Thyroid gland (tissue), 4 donors: ENCODE results near the gene TPD52L1. TPM values are rescaled to one million over a fixed set of nuclear protein-coding genes. Genes with fewer than 3 reads are reported as not detected.

ENCODE experiments used
- DNase-seq, 2 donors: peaks; one replicate each; pipeline ENCODE4 v3.0.0-alpha.2; 2019
- H3K27ac ChIP-seq, 3 donors: fragments of 200-600 bp; sonication (generic); 1 replicate in 2 of 3; 2 replicates in 1 of 3; pipeline ENCODE4 v1.5.1; 2016 to 2019; ENCODE audit warnings: mild to moderate bottlenecking in 1 of 3, moderate library complexity in 1 of 3
- H3K27me3 ChIP-seq: fragments of 200-600 bp; sonication (generic); one replicate; pipeline ENCODE4 v1.5.1; 2019
- H3K36me3 ChIP-seq, 2 donors: fragments of 200-600 bp; sonication (generic); one replicate each; pipeline ENCODE4 v1.5.1; 2016 to 2019
- H3K4me1 ChIP-seq, 2 donors: fragments of 200-600 bp; sonication (generic); one replicate each; pipeline ENCODE4 v1.5.1; 2017 to 2019
- H3K4me3 ChIP-seq, 3 donors: fragments of 200-600 bp; sonication (generic); replicated peaks in 1 of 3; 1 replicate in 2 of 3; 2 replicates in 1 of 3; pipeline ENCODE4 v1.5.1; 2016; ENCODE audit warnings: mild to moderate bottlenecking in 1 of 3
- H3K9me3 ChIP-seq: fragments of 200-600 bp; sonication (generic); one replicate; pipeline ENCODE4 v1.5.1; 2017
- POLR2A ChIP-seq, 2 donors: fragments of 450-650 bp; IDR thresholded peaks; one replicate each; pipeline ENCODE4 v1.6.1; 2017; ENCODE audit warnings: antibody characterized with exemption in 2 of 2, mild to moderate bottlenecking in 2 of 2, moderate library complexity in 1 of 2
- WGBS, 2 donors: methylation state at CpG; one replicate each; pipeline ENCODE4 v1.1.5; 2017; 5-methylcytosine and 5-hydroxymethylcytosine counted together
- intact Hi-C: fragments of 100-400 bp; cut with DNase I; formaldehyde crosslinking; loops from one replicate; pipeline ENCODE4 v1.15.1; 2023
- total RNA-seq, 4 donors: library from RNA; depleted of rRNA; stranded (reverse); fragments of >200 nt; gene quantifications; one replicate each; pipeline ENCODE4 v1.2.3, GENCODE V29; 2016
- TF ChIP-seq, protein P1 (sequence below), 6 experiments: fragments of 200-600 bp in 3 of 6; fragments of 450-650 bp in 3 of 6; sonication (generic) in 3 of 6; IDR thresholded peaks; one replicate each; pipeline ENCODE4 v1.5.1; 2016 to 2019; ENCODE audit warnings: antibody characterized with exemption in 6 of 6, mild to moderate bottlenecking in 2 of 6, inconsistent platforms in 1 of 6, moderate library complexity in 1 of 6

TPD52L1 gene
- total RNA-seq, 4 donors from 2014 or later = 182 to 392 (median 293) TPM

DNA sequence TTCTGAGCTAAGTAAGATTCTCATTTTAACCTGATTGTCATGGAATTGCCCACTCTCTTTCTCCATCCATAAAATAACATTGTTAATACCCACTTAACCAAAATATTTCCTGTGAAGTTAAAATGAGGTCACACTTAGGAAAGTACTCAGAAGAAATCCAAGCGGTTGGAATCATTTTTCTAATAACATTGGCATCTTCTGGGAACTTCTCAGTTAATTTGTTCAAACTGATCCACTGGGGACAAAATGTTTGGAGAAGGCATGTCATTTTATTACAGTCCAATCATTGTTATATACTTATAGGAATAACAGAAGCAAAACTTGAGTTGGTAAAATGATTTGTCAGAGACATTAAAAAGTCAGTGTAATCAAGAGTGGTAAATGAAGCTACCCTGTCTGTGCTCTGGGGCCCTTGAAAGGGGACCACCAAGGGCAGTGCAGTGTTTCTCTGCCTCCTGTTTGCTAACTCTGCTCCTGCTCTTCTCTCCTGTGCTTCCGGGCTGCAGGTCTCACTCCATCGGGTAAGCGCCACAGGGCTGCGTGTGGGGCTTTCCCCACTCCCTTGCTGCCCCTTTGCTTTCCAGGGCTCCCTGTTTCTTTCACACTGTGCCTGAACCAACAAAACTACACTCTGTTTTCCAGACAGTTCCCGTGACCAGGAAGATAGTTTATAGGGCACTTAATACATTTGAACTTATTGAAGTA, 98.1 kb downstream of the TPD52L1 start:
- no peaks in the 10 kb centered on the region for H3K27me3 ChIP-seq
- intact Hi-C loops = no loop called here
- no peaks in the 10 kb centered on the region for H3K36me3 ChIP-seq
- H3K4me1 ChIP-seq = peaks cover 5 to 7% of the 10 kb centered on the region in 2 donors
- H3K9me3 ChIP-seq = no peaks in the 10 kb centered on the region
- H3K4me3 ChIP-seq = no peak overlapping the region
- DNase-seq = peak; percentile 20 to 55
- 28 to 37% methylated on average over 6 of the region's 6 CpGs for WGBS, 2 donors
- TF ChIP-seq, protein P1, sequence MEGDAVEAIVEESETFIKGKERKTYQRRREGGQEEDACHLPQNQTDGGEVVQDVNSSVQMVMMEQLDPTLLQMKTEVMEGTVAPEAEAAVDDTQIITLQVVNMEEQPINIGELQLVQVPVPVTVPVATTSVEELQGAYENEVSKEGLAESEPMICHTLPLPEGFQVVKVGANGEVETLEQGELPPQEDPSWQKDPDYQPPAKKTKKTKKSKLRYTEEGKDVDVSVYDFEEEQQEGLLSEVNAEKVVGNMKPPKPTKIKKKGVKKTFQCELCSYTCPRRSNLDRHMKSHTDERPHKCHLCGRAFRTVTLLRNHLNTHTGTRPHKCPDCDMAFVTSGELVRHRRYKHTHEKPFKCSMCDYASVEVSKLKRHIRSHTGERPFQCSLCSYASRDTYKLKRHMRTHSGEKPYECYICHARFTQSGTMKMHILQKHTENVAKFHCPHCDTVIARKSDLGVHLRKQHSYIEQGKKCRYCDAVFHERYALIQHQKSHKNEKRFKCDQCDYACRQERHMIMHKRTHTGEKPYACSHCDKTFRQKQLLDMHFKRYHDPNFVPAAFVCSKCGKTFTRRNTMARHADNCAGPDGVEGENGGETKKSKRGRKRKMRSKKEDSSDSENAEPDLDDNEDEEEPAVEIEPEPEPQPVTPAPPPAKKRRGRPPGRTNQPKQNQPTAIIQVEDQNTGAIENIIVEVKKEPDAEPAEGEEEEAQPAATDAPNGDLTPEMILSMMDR (IDR thresholded peaks at IDR 0.05) = no peak
- no peak for TF ChIP-seq POLR2A (IDR thresholded peaks at IDR 0.05)
- H3K27ac ChIP-seq = no peak overlapping the region

GRCh38 chr6:125252891-125253290, 99.3 kb downstream of the TPD52L1 start:
- intact Hi-C loops = no loop called here
- H3K27me3 ChIP-seq = no peaks in the 10 kb centered on the region
- no peaks in the 10 kb centered on the region for H3K36me3 ChIP-seq
- no peaks in the 10 kb centered on the region for H3K9me3 ChIP-seq
- TF ChIP-seq, protein P1 (IDR thresholded peaks at IDR 0.05) = no peak
- no peak for TF ChIP-seq POLR2A (IDR thresholded peaks at IDR 0.05)
- H3K4me3 ChIP-seq = no peak overlapping the region
- WGBS, 2 donors = 93 to 97% methylated on average over 1 of the region's 1 CpG
- peaks cover 5 to 7% of the 10 kb centered on the region in 2 donors for H3K4me1 ChIP-seq
- no peak overlapping the region for H3K27ac ChIP-seq
- no peak for DNase-seq

GRCh38 chr6:125253881-125254280, 100.3 kb downstream of the TPD52L1 start:
- H3K4me3 ChIP-seq = no peak overlapping the region
- H3K36me3 ChIP-seq = no peaks in the 10 kb centered on the region
- no peak overlapping the region for H3K27ac ChIP-seq
- H3K9me3 ChIP-seq = no peaks in the 10 kb centered on the region
- no peak for DNase-seq
- 96 to 97% methylated on average over 2 of the region's 2 CpGs for WGBS, 2 donors
- intact Hi-C loops = no loop called here
- no peaks in the 10 kb centered on the region for H3K27me3 ChIP-seq
- H3K4me1 ChIP-seq = peaks cover 5 to 7% of the 10 kb centered on the region in 2 donors
- TF ChIP-seq POLR2A (IDR thresholded peaks at IDR 0.05) = no peak
- TF ChIP-seq, protein P1 (IDR thresholded peaks at IDR 0.05) = no peak

- H3K27ac ChIP-seq = no peak overlapping the region
- H3K4me1 ChIP-seq = peaks cover 5 to 7% of the 10 kb centered on the region in 2 donors
- no peaks in the 10 kb centered on the region for H3K27me3 ChIP-seq
- intact Hi-C loops = no loop called here
- H3K36me3 ChIP-seq = no peaks in the 10 kb centered on the region
- no peak for DNase-seq
- H3K4me3 ChIP-seq = no peak overlapping the region
- WGBS, 2 donors = 95 to 97% methylated on average over 3 of the region's 3 CpGs
- no peaks in the 10 kb centered on the region for H3K9me3 ChIP-seq
- TF ChIP-seq, protein P1 (IDR thresholded peaks at IDR 0.05) = no peak
- TF ChIP-seq POLR2A (IDR thresholded peaks at IDR 0.05) = no peak
Measured at GRCh38 chr6:125254321-125254720, 100.7 kb downstream of the TPD52L1 start.

- intact Hi-C loops = no loop called here
- no peak for TF ChIP-seq POLR2A (IDR thresholded peaks at IDR 0.05)
- TF ChIP-seq, protein P1 (IDR thresholded peaks at IDR 0.05) = no peak
- 75 to 81% methylated on average over 3 of the region's 3 CpGs for WGBS, 2 donors
- H3K9me3 ChIP-seq = no peaks in the 10 kb centered on the region
- H3K27ac ChIP-seq = no peak overlapping the region
- no peak for DNase-seq
- no peaks in the 10 kb centered on the region for H3K36me3 ChIP-seq
- no peak overlapping the region for H3K4me3 ChIP-seq
- no peaks in the 10 kb centered on the region for H3K27me3 ChIP-seq
- H3K4me1 ChIP-seq = peaks cover 5 to 7% of the 10 kb centered on the region in 2 donors
Measured at GRCh38 chr6:125255201-125255600, 101.6 kb downstream of the TPD52L1 start.
